ENCODE data around the gene FLG2.

FLG2 gene

GRCh38 chr1:152359906-152360305, at the start of gene FLG2:
Gene FLG2, minus strand, starts transcription at chr1:152360006. Its CDS starts 1,122 bp downstream, at chr1:152358884.
- no peak within 1 kb of the TSS for H3K4me3 ChIP-seq (ENCODE audit: low read length)
- TF ChIP-seq ZNF274 (IDR thresholded peaks at IDR 0.05; ENCODE audit: low read depth, low read length), result no peak

GRCh38 chr1:152408664-152409063, 48.9 kb upstream of the FLG2 start:
- H3K4me3 ChIP-seq (ENCODE audit: low read length), result no peak overlapping the region
- no peak for TF ChIP-seq ZNF274 (IDR thresholded peaks at IDR 0.05; ENCODE audit: low read depth, low read length)

- H3K4me3 ChIP-seq (ENCODE audit: low read length), result no peak overlapping the region
- no peak for TF ChIP-seq ZNF274 (IDR thresholded peaks at IDR 0.05; ENCODE audit: low read depth, low read length)
Observed at GRCh38 chr1:152398812-152399698, 39.2 kb upstream of the FLG2 start.

- no peak for TF ChIP-seq ZNF274 (IDR thresholded peaks at IDR 0.05; ENCODE audit: low read depth, low read length)
Observed at GRCh38 chr1:152397474-152397873, 37.7 kb upstream of the FLG2 start.

GRCh38 chr1:152394151-152394550, 34.3 kb upstream of the FLG2 start:
- no peak overlapping the region for H3K4me3 ChIP-seq (ENCODE audit: low read length)
- TF ChIP-seq ZNF274 (IDR thresholded peaks at IDR 0.05; ENCODE audit: low read depth, low read length), result no peak

More at GRCh38 chr1:152397474-152397873, 37.7 kb upstream of the FLG2 start:
- H3K4me3 ChIP-seq (ENCODE audit: low read length), result no peak overlapping the region

- no peak for TF ChIP-seq ZNF274 (IDR thresholded peaks at IDR 0.05; ENCODE audit: low read depth, low read length)
Observed at GRCh38 chr1:152392909-152393308, 33.1 kb upstream of the FLG2 start.

GRCh38 chr1:152388889-152389288, 29.1 kb upstream of the FLG2 start:
- TF ChIP-seq ZNF274 (IDR thresholded peaks at IDR 0.05; ENCODE audit: low read depth, low read length), result no peak

More at GRCh38 chr1:152392909-152393308, 33.1 kb upstream of the FLG2 start:
- H3K4me3 ChIP-seq (ENCODE audit: low read length), result no peak overlapping the region

GRCh38 chr1:152386940-152387339, 27.1 kb upstream of the FLG2 start:
- H3K4me3 ChIP-seq (ENCODE audit: low read length), result no peak overlapping the region
- no peak for TF ChIP-seq ZNF274 (IDR thresholded peaks at IDR 0.05; ENCODE audit: low read depth, low read length)

More at GRCh38 chr1:152388889-152389288, 29.1 kb upstream of the FLG2 start:
- no peak overlapping the region for H3K4me3 ChIP-seq (ENCODE audit: low read length)

GRCh38 chr1:152380932-152381331, 21.1 kb upstream of the FLG2 start:
- no peak for TF ChIP-seq ZNF274 (IDR thresholded peaks at IDR 0.05; ENCODE audit: low read depth, low read length)
- H3K4me3 ChIP-seq (ENCODE audit: low read length), result no peak overlapping the region

GRCh38 chr1:152374451-152374850, 14.6 kb upstream of the FLG2 start:
- H3K4me3 ChIP-seq (ENCODE audit: low read length), result no peak overlapping the region
- TF ChIP-seq ZNF274 (IDR thresholded peaks at IDR 0.05; ENCODE audit: low read depth, low read length), result no peak

- H3K4me3 ChIP-seq (ENCODE audit: low read length), result no peak overlapping the region
- TF ChIP-seq ZNF274 (IDR thresholded peaks at IDR 0.05; ENCODE audit: low read depth, low read length), result no peak
Observed at GRCh38 chr1:152372672-152373071, 12.9 kb upstream of the FLG2 start.

GRCh38 chr1:152367436-152367835, 7.6 kb upstream of the FLG2 start:
- no peak for TF ChIP-seq ZNF274 (IDR thresholded peaks at IDR 0.05; ENCODE audit: low read depth, low read length)
- no peak overlapping the region for H3K4me3 ChIP-seq (ENCODE audit: low read length)

GRCh38 chr1:152356736-152357135, 3.1 kb downstream of the FLG2 start:
- H3K4me3 ChIP-seq (ENCODE audit: low read length), result no peak overlapping the region
- no peak for TF ChIP-seq ZNF274 (IDR thresholded peaks at IDR 0.05; ENCODE audit: low read depth, low read length)

GRCh38 chr1:152349611-152350010, 10.2 kb downstream of the FLG2 start:
- no peak overlapping the region for H3K4me3 ChIP-seq (ENCODE audit: low read length)
- TF ChIP-seq ZNF274 (IDR thresholded peaks at IDR 0.05; ENCODE audit: low read depth, low read length), result no peak

- no peak overlapping the region for H3K4me3 ChIP-seq (ENCODE audit: low read length)
- no peak for TF ChIP-seq ZNF274 (IDR thresholded peaks at IDR 0.05; ENCODE audit: low read depth, low read length)
Observed at GRCh38 chr1:152348447-152348846, 11.4 kb downstream of the FLG2 start.

Data from GM08714 (cell line).